Neutrophil (primary cell): Measurements from ENCODE around the gene DVL1.

Source experiments
- H3K27ac ChIP-seq: fragments of 200-600 bp; sonication (generic); 2 replicates; pipeline ENCODE4 v1.5.1; 2016; ENCODE audit warnings: mild to moderate bottlenecking, moderate library complexity
- H3K27me3 ChIP-seq: fragments of 200-600 bp; sonication (generic); 2 replicates; pipeline ENCODE4 v1.6.0; 2016; ENCODE audit warnings: mild to moderate bottlenecking
- H3K36me3 ChIP-seq: fragments of 200-600 bp; sonication (generic); 2 replicates; pipeline ENCODE4 v1.5.1; 2017
- H3K4me1 ChIP-seq, 2 experiments: fragments of 200-600 bp in 1 of 2; sonication (generic) in 1 of 2; 1 replicate in 1 of 2; 2 replicates in 1 of 2; pipeline versions ENCODE4 v1.5.1 to v1.6.1; 2013 to 2016; ENCODE audit warnings: low read depth in 1 of 2, low read length in 1 of 2, mild to moderate bottlenecking in 1 of 2, moderate library complexity in 1 of 2; ENCODE audit not compliant: control insufficient read depth in 1 of 2, insufficient read depth in 1 of 2
- H3K4me3 ChIP-seq, 2 experiments: fragments of 200-600 bp in 1 of 2; sonication (generic) in 1 of 2; 1 replicate in 1 of 2; 2 replicates in 1 of 2; pipeline ENCODE4 v1.5.1; 2013 to 2016; ENCODE audit warnings: low read depth in 1 of 2, low read length in 1 of 2, mild to moderate bottlenecking in 1 of 2, moderate library complexity in 1 of 2
- H3K9me3 ChIP-seq: fragments of 200-600 bp; sonication (generic); 2 replicates; pipeline ENCODE4 v1.5.1; 2016
- TF ChIP-seq, protein P1 (sequence below): fragments of 200-600 bp; sonication (generic); IDR thresholded peaks from 2 replicates; pipeline ENCODE4 v1.5.1; 2016; ENCODE audit warnings: antibody characterized with exemption

DVL1 gene

DNA sequence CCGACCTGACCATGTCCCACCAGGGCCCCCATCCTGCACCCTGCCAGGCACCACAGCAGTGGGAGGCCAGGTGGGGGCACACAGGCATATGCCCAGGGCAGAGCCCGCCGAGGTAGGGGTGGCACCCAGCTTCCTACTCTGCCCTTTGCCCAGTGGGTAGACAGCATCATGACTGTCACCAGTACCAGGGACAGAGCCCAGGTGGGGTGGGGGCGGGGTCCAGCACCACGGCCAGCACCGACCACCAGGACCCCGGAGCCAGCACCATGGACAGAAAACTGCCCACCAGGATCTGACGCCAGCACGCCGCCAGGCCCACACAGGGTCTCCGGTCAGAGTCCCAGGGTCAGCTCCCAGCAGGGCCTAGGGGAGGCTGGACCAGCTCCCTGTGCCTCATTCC is 14.4 kb downstream of the DVL1 start:
- Histone ChIP-seq H3K27me3 (no peaks in the 10 kb centered on the region), H3K36me3 (peaks cover 18% of the 10 kb centered on the region), H3K4me3 (no peak overlapping the region), H3K4me1 (peaks cover 0 to 4% of the 10 kb centered on the region in 2 experiments), H3K27ac (no peak overlapping the region), H3K9me3 (no peaks in the 10 kb centered on the region)
- TF ChIP-seq, protein P1, sequence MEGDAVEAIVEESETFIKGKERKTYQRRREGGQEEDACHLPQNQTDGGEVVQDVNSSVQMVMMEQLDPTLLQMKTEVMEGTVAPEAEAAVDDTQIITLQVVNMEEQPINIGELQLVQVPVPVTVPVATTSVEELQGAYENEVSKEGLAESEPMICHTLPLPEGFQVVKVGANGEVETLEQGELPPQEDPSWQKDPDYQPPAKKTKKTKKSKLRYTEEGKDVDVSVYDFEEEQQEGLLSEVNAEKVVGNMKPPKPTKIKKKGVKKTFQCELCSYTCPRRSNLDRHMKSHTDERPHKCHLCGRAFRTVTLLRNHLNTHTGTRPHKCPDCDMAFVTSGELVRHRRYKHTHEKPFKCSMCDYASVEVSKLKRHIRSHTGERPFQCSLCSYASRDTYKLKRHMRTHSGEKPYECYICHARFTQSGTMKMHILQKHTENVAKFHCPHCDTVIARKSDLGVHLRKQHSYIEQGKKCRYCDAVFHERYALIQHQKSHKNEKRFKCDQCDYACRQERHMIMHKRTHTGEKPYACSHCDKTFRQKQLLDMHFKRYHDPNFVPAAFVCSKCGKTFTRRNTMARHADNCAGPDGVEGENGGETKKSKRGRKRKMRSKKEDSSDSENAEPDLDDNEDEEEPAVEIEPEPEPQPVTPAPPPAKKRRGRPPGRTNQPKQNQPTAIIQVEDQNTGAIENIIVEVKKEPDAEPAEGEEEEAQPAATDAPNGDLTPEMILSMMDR, result no peak

DNA sequence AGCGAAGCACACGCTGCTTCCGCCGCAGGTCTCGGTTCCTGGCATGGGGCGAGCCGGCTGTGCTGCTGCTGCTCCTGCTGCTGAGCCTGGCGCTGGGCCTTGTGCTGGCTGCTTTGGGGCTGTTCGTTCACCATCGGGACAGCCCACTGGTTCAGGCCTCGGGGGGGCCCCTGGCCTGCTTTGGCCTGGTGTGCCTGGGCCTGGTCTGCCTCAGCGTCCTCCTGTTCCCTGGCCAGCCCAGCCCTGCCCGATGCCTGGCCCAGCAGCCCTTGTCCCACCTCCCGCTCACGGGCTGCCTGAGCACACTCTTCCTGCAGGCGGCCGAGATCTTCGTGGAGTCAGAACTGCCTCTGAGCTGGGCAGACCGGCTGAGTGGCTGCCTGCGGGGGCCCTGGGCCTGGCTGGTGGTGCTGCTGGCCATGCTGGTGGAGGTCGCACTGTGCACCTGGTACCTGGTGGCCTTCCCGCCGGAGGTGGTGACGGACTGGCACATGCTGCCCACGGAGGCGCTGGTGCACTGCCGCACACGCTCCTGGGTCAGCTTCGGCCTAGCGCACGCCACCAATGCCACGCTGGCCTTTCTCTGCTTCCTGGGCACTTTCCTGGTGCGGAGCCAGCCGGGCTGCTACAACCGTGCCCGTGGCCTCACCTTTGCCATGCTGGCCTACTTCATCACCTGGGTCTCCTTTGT is 15.5 kb downstream of the DVL1 start:
- TF ChIP-seq, protein P1, result no peak
- H3K36me3 ChIP-seq, result peaks cover 13% of the 10 kb centered on the region

DNA sequence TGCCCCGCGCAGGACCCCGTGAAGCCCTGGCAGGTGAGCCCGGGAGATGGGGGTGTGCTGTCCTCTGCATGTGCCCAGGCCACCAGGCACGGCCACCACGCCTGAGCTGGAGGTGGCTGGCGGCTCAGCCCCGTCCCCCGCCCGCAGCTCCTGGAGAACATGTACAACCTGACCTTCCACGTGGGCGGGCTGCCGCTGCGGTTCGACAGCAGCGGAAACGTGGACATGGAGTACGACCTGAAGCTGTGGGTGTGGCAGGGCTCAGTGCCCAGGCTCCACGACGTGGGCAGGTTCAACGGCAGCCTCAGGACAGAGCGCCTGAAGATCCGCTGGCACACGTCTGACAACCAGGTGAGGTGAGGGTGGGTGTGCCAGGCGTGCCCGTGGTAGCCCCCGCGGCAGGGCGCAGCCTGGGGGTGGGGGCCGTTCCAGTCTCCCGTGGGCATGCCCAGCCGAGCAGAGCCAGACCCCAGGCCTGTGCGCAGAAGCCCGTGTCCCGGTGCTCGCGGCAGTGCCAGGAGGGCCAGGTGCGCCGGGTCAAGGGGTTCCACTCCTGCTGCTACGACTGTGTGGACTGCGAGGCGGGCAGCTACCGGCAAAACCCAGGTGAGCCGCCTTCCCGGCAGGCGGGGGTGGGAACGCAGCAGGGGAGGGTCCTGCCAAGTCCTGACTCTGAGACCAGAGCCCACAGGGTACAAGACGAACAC is 16.3 kb downstream of the DVL1 start:
- TF ChIP-seq, protein P1, result no peak
- Histone ChIP-seq H3K9me3 (no peaks in the 10 kb centered on the region), H3K27me3 (no peaks in the 10 kb centered on the region), H3K27ac (no peak overlapping the region), H3K36me3 (peaks cover 15% of the 10 kb centered on the region), H3K4me1 (peaks cover 0 to 4% of the 10 kb centered on the region in 2 experiments), H3K4me3 (no peak overlapping the region)

More for the DNA sequence above, 15.5 kb downstream of the DVL1 start:
- Histone ChIP-seq H3K4me3 (no peak overlapping the region), H3K9me3 (no peaks in the 10 kb centered on the region), H3K27ac (no peak overlapping the region), H3K4me1 (peaks cover 0 to 4% of the 10 kb centered on the region in 2 experiments), H3K27me3 (no peaks in the 10 kb centered on the region)

DNA sequence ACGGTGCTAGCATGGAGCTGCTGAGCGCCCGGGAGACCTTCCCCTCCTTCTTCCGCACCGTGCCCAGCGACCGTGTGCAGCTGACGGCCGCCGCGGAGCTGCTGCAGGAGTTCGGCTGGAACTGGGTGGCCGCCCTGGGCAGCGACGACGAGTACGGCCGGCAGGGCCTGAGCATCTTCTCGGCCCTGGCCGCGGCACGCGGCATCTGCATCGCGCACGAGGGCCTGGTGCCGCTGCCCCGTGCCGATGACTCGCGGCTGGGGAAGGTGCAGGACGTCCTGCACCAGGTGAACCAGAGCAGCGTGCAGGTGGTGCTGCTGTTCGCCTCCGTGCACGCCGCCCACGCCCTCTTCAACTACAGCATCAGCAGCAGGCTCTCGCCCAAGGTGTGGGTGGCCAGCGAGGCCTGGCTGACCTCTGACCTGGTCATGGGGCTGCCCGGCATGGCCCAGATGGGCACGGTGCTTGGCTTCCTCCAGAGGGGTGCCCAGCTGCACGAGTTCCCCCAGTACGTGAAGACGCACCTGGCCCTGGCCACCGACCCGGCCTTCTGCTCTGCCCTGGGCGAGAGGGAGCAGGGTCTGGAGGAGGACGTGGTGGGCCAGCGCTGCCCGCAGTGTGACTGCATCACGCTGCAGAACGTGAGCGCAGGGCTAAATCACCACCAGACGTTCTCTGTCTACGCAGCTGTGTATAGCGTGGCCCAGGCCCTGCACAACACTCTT is 17.0 kb downstream of the DVL1 start:
- H3K4me1 ChIP-seq, result peaks cover 0 to 4% of the 10 kb centered on the region in 2 experiments
- H3K4me3 ChIP-seq, result no peak overlapping the region
- peaks cover 20% of the 10 kb centered on the region for H3K36me3 ChIP-seq
- no peak overlapping the region for H3K27ac ChIP-seq
- TF ChIP-seq, protein P1, result no peak
- H3K9me3 ChIP-seq, result no peaks in the 10 kb centered on the region
- H3K27me3 ChIP-seq, result no peaks in the 10 kb centered on the region

DNA sequence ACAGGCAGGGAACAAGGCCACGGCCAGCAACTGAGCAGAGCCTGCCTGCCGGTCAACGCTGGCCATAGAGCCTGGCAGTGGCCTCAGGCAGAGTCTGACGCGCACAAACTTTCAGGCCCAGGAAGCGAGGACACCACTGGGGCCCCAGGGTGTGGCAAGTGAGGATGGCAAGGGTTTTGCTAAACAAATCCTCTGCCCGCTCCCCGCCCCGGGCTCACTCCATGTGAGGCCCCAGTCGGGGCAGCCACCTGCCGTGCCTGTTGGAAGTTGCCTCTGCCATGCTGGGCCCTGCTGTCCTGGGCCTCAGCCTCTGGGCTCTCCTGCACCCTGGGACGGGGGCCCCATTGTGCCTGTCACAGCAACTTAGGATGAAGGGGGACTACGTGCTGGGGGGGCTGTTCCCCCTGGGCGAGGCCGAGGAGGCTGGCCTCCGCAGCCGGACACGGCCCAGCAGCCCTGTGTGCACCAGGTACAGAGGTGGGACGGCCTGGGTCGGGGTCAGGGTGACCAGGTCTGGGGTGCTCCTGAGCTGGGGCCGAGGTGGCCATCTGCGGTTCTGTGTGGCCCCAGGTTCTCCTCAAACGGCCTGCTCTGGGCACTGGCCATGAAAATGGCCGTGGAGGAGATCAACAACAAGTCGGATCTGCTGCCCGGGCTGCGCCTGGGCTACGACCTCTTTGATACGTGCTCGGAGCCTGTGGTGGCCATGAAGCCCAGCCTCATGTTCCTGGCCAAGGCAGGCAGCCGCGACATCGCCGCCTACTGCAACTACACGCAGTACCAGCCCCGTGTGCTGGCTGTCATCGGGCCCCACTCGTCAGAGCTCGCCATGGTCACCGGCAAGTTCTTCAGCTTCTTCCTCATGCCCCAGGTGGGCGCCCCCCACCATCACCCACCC is 17.9 kb downstream of the DVL1 start, which contains the start of gene TAS1R3:
Gene TAS1R3 (plus strand): TSS at position 213 of the 898 bp plus-strand sequence. CDS start 66 bp downstream, at position 279.
- Histone ChIP-seq H3K4me1 (peaks cover 3 to 7% of the 10 kb centered on the region in 2 experiments), H3K4me3 (no peak within 1 kb of the TSS)
- TF ChIP-seq, protein P1, result no peak

More for the DNA sequence above, 17.9 kb downstream of the DVL1 start, which contains the start of gene TAS1R3:
- Histone ChIP-seq H3K36me3 (peaks cover 29% of the 10 kb centered on the region), H3K9me3 (no peaks in the 10 kb centered on the region), H3K27me3 (no peaks in the 10 kb centered on the region), H3K27ac (no peak within 1 kb of the TSS)
